Activated T-helper 2 cell treated with anti-CD3 and anti-CD28 coated beads, Interferon-gamma antibody, Interleukin-2, Interleukin-4, amounts not matched to agents 10 μg/mL and 5 μg/mL and 100 μg/mL, durations not matched to agents 14 hours and 24 hours and 36 hours (primary cell): Measurements from ENCODE around the gene KRTAP4-7. TPM values are rescaled to one million over a fixed set of nuclear protein-coding genes. Genes with fewer than 3 reads are reported as not detected.

Source experiments
- DNase-seq: peaks from one replicate; pipeline ENCODE4 v3.0.0; 2021; ENCODE audit warnings: low spot score
- H3K27ac Mint-ChIP-seq: one replicate; pipeline ENCODE4 v1.8.0; 2021; ENCODE audit warnings: mixed read lengths
- H3K27me3 Mint-ChIP-seq: one replicate; pipeline ENCODE4 v1.8.0; 2021; ENCODE audit warnings: low read depth, mixed read lengths
- H3K36me3 Mint-ChIP-seq: one replicate; pipeline ENCODE4 v1.8.0; 2021; ENCODE audit warnings: low read depth, mixed read lengths
- H3K4me1 Mint-ChIP-seq: one replicate; pipeline ENCODE4 v1.8.0; 2021; ENCODE audit warnings: low read depth, mixed read lengths
- H3K4me3 Mint-ChIP-seq: one replicate; pipeline ENCODE4 v1.8.0; 2021; ENCODE audit warnings: low read depth, mild to moderate bottlenecking, moderate library complexity, mixed read lengths
- H3K9me3 Mint-ChIP-seq: one replicate; pipeline ENCODE4 v1.8.0; 2021; ENCODE audit warnings: mixed read lengths
- intact Hi-C: fragments of 100-400 bp; cut with micrococcal nuclease; formaldehyde crosslinking; loops from one replicate; pipeline ENCODE4 v1.15.1; 2023
- total RNA-seq: library from RNA; stranded (reverse); gene quantifications from 2 replicates; pipeline ENCODE4 v1.2.3, GENCODE V29; 2022

The KRTAP4-7 gene
- total RNA-seq, 1 donor from 2014 or later = not detected

GRCh38 chr17:41126412-41126811 lies 42.5 kb downstream of the KRTAP4-7 start:
- Mint-ChIP-seq H3K4me3 (no peak overlapping the region), H3K36me3 (no peaks in the 10 kb centered on the region), H3K27me3 (peaks cover 14% of the 10 kb centered on the region), H3K9me3 (no peaks in the 10 kb centered on the region), H3K27ac (no peak overlapping the region), H3K4me1 (no peaks in the 10 kb centered on the region)
- no peak for DNase-seq
- intact Hi-C loops = no loop called here

GRCh38 chr17:41127371-41127770 lies 43.4 kb downstream of the KRTAP4-7 start:
- H3K36me3 Mint-ChIP-seq = no peaks in the 10 kb centered on the region
- no peaks in the 10 kb centered on the region for H3K4me1 Mint-ChIP-seq
- intact Hi-C loops = no loop called here
- peaks cover 17% of the 10 kb centered on the region for H3K27me3 Mint-ChIP-seq
- H3K9me3 Mint-ChIP-seq = no peaks in the 10 kb centered on the region
- H3K4me3 Mint-ChIP-seq = no peak overlapping the region
- H3K27ac Mint-ChIP-seq = no peak overlapping the region
- DNase-seq = no peak

DNA sequence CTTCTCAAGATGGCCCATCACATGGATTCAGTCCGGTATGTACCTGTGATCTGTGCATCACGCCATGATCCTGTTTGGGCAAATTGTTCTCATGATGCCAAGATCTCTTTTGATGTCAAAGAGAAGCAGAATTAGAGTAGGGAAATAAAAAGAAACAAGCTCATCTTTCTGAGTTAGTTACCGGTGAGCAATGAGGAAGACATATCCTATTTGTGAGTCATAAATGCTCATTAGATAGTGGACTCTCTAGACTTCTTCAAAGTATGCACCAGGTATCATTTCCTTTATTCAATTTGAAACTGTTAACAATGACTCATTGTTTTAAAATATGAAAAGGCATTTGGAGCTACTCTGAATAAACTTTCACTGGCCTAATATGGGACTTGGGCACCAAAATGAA lies 48.0 kb downstream of the KRTAP4-7 start:
- Mint-ChIP-seq H3K27me3 (peaks cover 4% of the 10 kb centered on the region), H3K27ac (no peak overlapping the region), H3K4me3 (no peak overlapping the region), H3K36me3 (no peaks in the 10 kb centered on the region), H3K9me3 (no peaks in the 10 kb centered on the region), H3K4me1 (no peaks in the 10 kb centered on the region)
- DNase-seq = no peak
- intact Hi-C loops = no loop called here

- Mint-ChIP-seq H3K4me1 (no peaks in the 10 kb centered on the region), H3K27me3 (peaks cover 4% of the 10 kb centered on the region), H3K4me3 (no peak overlapping the region), H3K36me3 (no peaks in the 10 kb centered on the region), H3K9me3 (no peaks in the 10 kb centered on the region), H3K27ac (no peak overlapping the region)
- no peak for DNase-seq
- intact Hi-C loops = no loop called here
These were observed 50.2 kb downstream of the KRTAP4-7 start for GRCh38 chr17:41133880-41134735.

Other genes with a start within 250 kb of the KRTAP4-7 start
- not detected in 2 replicates for gene KRT12, start 216.9 kb upstream of the KRTAP4-7 start, total RNA-seq
- gene KRT20, start 198.9 kb upstream of the KRTAP4-7 start, total RNA-seq = not detected in 2 replicates
- not detected in 2 replicates for gene KRT23, start 146.5 kb upstream of the KRTAP4-7 start, total RNA-seq
- not detected in 2 replicates for gene KRT39, start 117.2 kb upstream of the KRTAP4-7 start, total RNA-seq
- gene KRT40, start 99.8 kb upstream of the KRTAP4-7 start, total RNA-seq = not detected in 2 replicates
- not detected in 2 replicates for gene KRTAP3-3, start 90.0 kb upstream of the KRTAP4-7 start, total RNA-seq
- gene KRTAP3-2, start 84.2 kb upstream of the KRTAP4-7 start, total RNA-seq = not detected in 2 replicates
- not detected in 2 replicates for gene KRTAP3-1, start 75.0 kb upstream of the KRTAP4-7 start, total RNA-seq
- not detected in 2 replicates for gene KRTAP1-5, start 56.9 kb upstream of the KRTAP4-7 start, total RNA-seq
- gene KRTAP1-4, start 54.0 kb upstream of the KRTAP4-7 start, total RNA-seq = not detected in 2 replicates
- not detected in 2 replicates for gene KRTAP1-3, start 49.3 kb upstream of the KRTAP4-7 start, total RNA-seq
- gene KRTAP1-1, start 42.7 kb upstream of the KRTAP4-7 start, total RNA-seq = not detected in 2 replicates
- gene KRTAP2-1, start 36.8 kb upstream of the KRTAP4-7 start, total RNA-seq = not detected in 2 replicates
- not detected in 2 replicates for gene KRTAP2-2, start 28.9 kb upstream of the KRTAP4-7 start, total RNA-seq
- gene KRTAP2-3, start 24.0 kb upstream of the KRTAP4-7 start, total RNA-seq = not detected in 2 replicates
- gene KRTAP2-4, start 18.3 kb upstream of the KRTAP4-7 start, total RNA-seq = not detected in 2 replicates
- gene KRTAP4-8, start 14.0 kb downstream of the KRTAP4-7 start, total RNA-seq = not detected in 2 replicates
- not detected in 2 replicates for gene KRTAP4-16, start 18.1 kb downstream of the KRTAP4-7 start, total RNA-seq
- gene KRTAP4-9, start 21.2 kb downstream of the KRTAP4-7 start, total RNA-seq = not detected in 2 replicates
- gene KRTAP4-11, start 34.2 kb downstream of the KRTAP4-7 start, total RNA-seq = not detected in 2 replicates
- not detected in 2 replicates for gene KRTAP4-12, start 40.0 kb downstream of the KRTAP4-7 start, total RNA-seq
- not detected in 2 replicates for gene KRTAP4-6, start 56.4 kb downstream of the KRTAP4-7 start, total RNA-seq
- gene KRTAP4-5, start 65.7 kb downstream of the KRTAP4-7 start, total RNA-seq = not detected in 2 replicates
- gene KRTAP4-4, start 76.6 kb downstream of the KRTAP4-7 start, total RNA-seq = not detected in 2 replicates
- gene KRTAP4-3, start 84.1 kb downstream of the KRTAP4-7 start, total RNA-seq = not detected in 2 replicates
- not detected in 2 replicates for gene KRTAP4-2, start 94.1 kb downstream of the KRTAP4-7 start, total RNA-seq
- gene KRTAP4-1, start 100.8 kb downstream of the KRTAP4-7 start, total RNA-seq = not detected in 2 replicates
- not detected in 2 replicates for gene KRTAP9-1, start 105.7 kb downstream of the KRTAP4-7 start, total RNA-seq
- gene KRTAP9-2, start 142.5 kb downstream of the KRTAP4-7 start, total RNA-seq = not detected in 2 replicates
- gene KRTAP9-3, start 148.3 kb downstream of the KRTAP4-7 start, total RNA-seq = not detected in 2 replicates
- not detected in 2 replicates for gene KRTAP9-8, start 153.8 kb downstream of the KRTAP4-7 start, total RNA-seq
- gene KRTAP9-4, start 165.5 kb downstream of the KRTAP4-7 start, total RNA-seq = not detected in 2 replicates
- not detected in 2 replicates for gene KRTAP9-9, start 171.2 kb downstream of the KRTAP4-7 start, total RNA-seq
- not detected in 2 replicates for gene KRTAP9-6, start 181.2 kb downstream of the KRTAP4-7 start, total RNA-seq
- not detected in 2 replicates for gene KRTAP9-7, start 191.5 kb downstream of the KRTAP4-7 start, total RNA-seq
- gene KRTAP29-1, start 218.7 kb downstream of the KRTAP4-7 start, total RNA-seq = not detected in 2 replicates
- not detected in 2 replicates for gene KRTAP16-1, start 225.2 kb downstream of the KRTAP4-7 start, total RNA-seq
- not detected in 2 replicates for gene KRTAP17-1, start 231.6 kb downstream of the KRTAP4-7 start, total RNA-seq